Left ventricle myocardium inferior (tissue), 1 donor: ENCODE results near the gene MDGA2. TPM values are rescaled to one million over a fixed set of nuclear protein-coding genes. Genes with fewer than 3 reads are reported as not detected.

ENCODE experiments used
- DNase-seq: peaks from one replicate; pipeline ENCODE4 v3.0.0-alpha.2; 2020
- H3K27ac ChIP-seq: fragments of 200-600 bp; replicated peaks from 2 replicates; pipeline ENCODE4 v1.8.0; 2021
- H3K27me3 ChIP-seq: fragments of 200-600 bp; 2 replicates; pipeline ENCODE4 v1.8.0; 2021; ENCODE audit warnings: low read depth
- H3K36me3 ChIP-seq: fragments of 200-600 bp; 2 replicates; pipeline ENCODE4 v1.8.0; 2021
- H3K4me1 ChIP-seq: fragments of 200-600 bp; 2 replicates; pipeline ENCODE4 v1.8.0; 2021
- H3K4me3 ChIP-seq: fragments of 200-600 bp; 2 replicates; pipeline ENCODE4 v1.8.0; 2021; ENCODE audit warnings: mild to moderate bottlenecking, moderate library complexity
- H3K9me3 ChIP-seq: fragments of 200-600 bp; replicated peaks from 2 replicates; pipeline ENCODE4 v1.8.0; 2021
- intact Hi-C: fragments of 100-400 bp; cut with micrococcal nuclease; formaldehyde crosslinking; loops from one replicate; pipeline ENCODE4 v1.11.0; 2022
- total RNA-seq: library from RNA; stranded (reverse); fragmentation: NEBNext Ultra II Directional; extraction: Animal tissue kit (Norgen Biotek cat#: 25700); gene quantifications from one replicate; pipeline ENCODE4 v1.2.1, GENCODE V29; 2021
- TF ChIP-seq, protein P1 (sequence below): fragments of 200-600 bp; IDR thresholded peaks from 2 replicates; pipeline ENCODE4 v1.8.0; 2021; ENCODE audit warnings: antibody characterized with exemption, mild to moderate bottlenecking, borderline replicate concordance
- donor health status: DM: no; HTN: yes; CAD: no; lungs with severe emphysema.

MDGA2 gene
- total RNA-seq, 1 donor from 2014 or later, result 0.19 TPM

DNA sequence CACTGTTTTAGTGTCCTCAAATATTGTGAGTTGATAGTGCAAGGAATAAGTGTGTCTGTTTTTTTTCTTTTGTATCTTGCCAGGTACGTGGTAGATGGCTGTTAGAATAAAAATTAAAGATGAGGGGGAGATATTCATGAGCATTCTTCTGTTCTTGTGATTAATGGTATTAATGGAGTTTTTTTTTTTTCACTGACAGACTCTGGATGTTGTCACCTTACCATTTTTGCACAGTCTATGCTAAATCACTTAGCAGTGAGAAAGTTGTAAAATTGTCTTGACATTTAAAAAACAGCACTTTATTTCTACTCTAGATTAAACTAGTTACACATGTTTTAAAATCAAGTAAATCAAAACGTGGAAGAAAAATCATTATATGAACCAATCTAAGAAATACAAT is 204.3 kb downstream of the MDGA2 start:
- H3K4me3 ChIP-seq, result no peak overlapping the region
- H3K36me3 ChIP-seq, result no peaks in the 10 kb centered on the region
- H3K9me3 ChIP-seq, result peaks cover 15% of the 10 kb centered on the region
- TF ChIP-seq, protein P1, sequence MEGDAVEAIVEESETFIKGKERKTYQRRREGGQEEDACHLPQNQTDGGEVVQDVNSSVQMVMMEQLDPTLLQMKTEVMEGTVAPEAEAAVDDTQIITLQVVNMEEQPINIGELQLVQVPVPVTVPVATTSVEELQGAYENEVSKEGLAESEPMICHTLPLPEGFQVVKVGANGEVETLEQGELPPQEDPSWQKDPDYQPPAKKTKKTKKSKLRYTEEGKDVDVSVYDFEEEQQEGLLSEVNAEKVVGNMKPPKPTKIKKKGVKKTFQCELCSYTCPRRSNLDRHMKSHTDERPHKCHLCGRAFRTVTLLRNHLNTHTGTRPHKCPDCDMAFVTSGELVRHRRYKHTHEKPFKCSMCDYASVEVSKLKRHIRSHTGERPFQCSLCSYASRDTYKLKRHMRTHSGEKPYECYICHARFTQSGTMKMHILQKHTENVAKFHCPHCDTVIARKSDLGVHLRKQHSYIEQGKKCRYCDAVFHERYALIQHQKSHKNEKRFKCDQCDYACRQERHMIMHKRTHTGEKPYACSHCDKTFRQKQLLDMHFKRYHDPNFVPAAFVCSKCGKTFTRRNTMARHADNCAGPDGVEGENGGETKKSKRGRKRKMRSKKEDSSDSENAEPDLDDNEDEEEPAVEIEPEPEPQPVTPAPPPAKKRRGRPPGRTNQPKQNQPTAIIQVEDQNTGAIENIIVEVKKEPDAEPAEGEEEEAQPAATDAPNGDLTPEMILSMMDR, result no peak
- H3K27me3 ChIP-seq, result no peaks in the 10 kb centered on the region
- H3K27ac ChIP-seq, result no peak overlapping the region
- intact Hi-C loops, result no loop called here
- no peak for DNase-seq
- H3K4me1 ChIP-seq, result no peaks in the 10 kb centered on the region

DNA sequence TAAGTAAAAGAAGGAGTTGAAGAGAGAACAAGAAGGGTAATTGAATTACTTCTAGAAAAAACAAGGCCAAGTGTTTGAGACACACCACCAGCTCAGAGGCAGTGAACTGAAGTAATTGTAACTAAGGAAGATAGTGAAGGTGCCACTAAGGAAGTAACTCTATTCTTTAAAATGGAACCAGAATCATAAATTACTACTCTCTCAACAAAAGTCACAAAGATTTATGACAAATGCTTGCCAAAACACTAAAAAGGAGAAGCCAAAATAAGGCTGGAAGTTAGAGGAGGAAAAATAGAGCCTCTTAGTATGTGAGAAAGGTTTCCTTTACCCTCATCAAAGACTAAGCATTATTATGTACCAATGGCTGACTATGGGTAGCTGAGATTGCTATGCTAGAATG is 208.5 kb downstream of the MDGA2 start:
- Histone ChIP-seq H3K4me1 (no peaks in the 10 kb centered on the region), H3K9me3 (peaks cover 5% of the 10 kb centered on the region), H3K4me3 (no peak overlapping the region), H3K36me3 (no peaks in the 10 kb centered on the region), H3K27ac (no peak overlapping the region), H3K27me3 (no peaks in the 10 kb centered on the region)
- intact Hi-C loops, result no loop called here
- DNase-seq, result no peak
- TF ChIP-seq, protein P1, result no peak

DNA sequence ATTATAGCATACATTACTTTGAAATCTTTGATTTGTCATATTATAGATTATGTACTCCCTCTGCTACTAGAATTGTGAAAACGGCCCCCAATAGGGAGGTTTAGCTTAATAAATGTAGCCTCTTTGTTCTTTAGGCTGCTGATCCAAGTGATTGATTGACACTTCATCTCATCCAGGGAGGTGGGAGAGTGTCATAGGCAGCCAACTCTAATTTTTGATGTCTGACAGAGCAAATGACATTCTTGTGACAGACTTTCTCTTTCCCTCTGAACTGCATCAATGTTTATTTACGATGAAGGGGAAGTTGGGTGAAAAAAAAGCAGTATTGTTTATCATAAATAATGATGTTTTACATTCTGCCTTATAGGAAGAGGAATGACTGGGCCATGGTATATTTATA is 221.4 kb downstream of the MDGA2 start:
- no peaks in the 10 kb centered on the region for H3K4me1 ChIP-seq
- H3K4me3 ChIP-seq, result no peak overlapping the region
- H3K27me3 ChIP-seq, result no peaks in the 10 kb centered on the region
- TF ChIP-seq, protein P1, result no peak
- intact Hi-C loops, result no loop called here
- no peak overlapping the region for H3K27ac ChIP-seq
- no peaks in the 10 kb centered on the region for H3K36me3 ChIP-seq
- no peak for DNase-seq
- H3K9me3 ChIP-seq, result no peaks in the 10 kb centered on the region

DNA sequence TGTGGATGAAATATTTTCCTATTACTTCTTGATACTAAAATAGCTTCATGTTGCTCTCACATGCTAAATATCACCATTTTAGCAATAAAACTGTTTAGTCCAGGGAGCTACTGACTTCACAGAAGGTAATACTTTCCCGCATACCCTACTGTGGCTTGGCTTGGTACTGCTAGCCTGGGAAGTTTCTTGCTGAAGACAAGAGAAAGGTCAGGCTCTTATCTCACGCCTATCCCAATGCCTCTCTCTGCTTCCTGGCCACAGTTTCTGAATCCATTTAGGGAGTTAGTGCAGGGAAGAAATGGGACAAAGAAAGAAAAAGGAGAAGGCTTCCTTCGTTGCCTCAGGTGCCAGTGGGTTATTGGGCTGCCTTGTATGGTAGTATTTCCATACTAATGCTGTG is 228.3 kb downstream of the MDGA2 start:
- H3K4me1 ChIP-seq, result no peaks in the 10 kb centered on the region
- H3K36me3 ChIP-seq, result no peaks in the 10 kb centered on the region
- H3K4me3 ChIP-seq, result no peak overlapping the region
- DNase-seq, result no peak
- no peaks in the 10 kb centered on the region for H3K9me3 ChIP-seq
- H3K27ac ChIP-seq, result no peak overlapping the region
- H3K27me3 ChIP-seq, result no peaks in the 10 kb centered on the region
- intact Hi-C loops, result no loop called here
- TF ChIP-seq, protein P1, result no peak

DNA sequence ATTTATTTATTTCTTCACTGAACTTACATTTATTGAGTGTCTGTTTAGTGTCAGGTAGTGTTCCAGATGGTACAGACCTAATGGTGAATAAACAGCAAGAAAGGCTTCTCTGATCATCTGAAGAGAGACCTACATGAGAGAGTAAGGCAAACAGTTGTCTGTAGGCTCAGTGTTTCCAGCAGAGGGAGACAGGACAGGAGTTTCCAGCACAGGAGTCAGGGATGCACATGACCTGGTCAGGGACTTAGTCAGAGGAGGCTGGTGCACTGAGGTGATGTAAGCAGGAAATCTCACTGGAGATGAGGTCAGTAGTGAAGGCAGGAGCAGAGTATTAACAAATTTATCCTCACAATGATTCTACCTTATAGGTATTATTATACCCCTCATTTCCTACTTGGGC is 233.2 kb downstream of the MDGA2 start:
- no peaks in the 10 kb centered on the region for H3K4me1 ChIP-seq
- TF ChIP-seq, protein P1, result peak; percentile 22
- intact Hi-C loops, result no loop called here
- H3K4me3 ChIP-seq, result no peak overlapping the region
- H3K27me3 ChIP-seq, result no peaks in the 10 kb centered on the region
- no peak overlapping the region for H3K27ac ChIP-seq
- no peaks in the 10 kb centered on the region for H3K9me3 ChIP-seq
- no peak for DNase-seq
- no peaks in the 10 kb centered on the region for H3K36me3 ChIP-seq

DNA sequence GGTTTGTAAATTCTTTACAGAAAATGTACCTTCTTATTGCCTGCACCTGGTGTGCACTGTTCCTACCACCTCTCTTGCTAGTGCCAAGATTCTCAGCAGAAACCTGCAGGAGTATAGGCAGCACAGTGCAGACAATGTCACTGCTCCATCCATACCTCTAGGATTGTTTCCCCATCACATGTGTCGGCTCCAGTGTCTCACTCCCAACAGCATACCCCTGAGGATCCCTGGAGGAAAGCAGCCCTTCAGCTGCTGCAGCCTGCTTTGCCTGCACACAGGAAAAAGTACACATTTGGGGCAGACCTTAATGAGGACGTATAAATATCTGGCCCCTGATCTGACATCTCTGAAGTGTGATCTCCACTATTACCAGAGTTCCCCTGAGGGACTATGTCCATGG is 235.5 kb downstream of the MDGA2 start:
- intact Hi-C loops, result no loop called here
- no peak for DNase-seq
- no peaks in the 10 kb centered on the region for H3K4me1 ChIP-seq
- H3K27ac ChIP-seq, result no peak overlapping the region
- H3K27me3 ChIP-seq, result no peaks in the 10 kb centered on the region
- no peak overlapping the region for H3K4me3 ChIP-seq
- TF ChIP-seq, protein P1, result no peak
- H3K9me3 ChIP-seq, result no peaks in the 10 kb centered on the region
- H3K36me3 ChIP-seq, result no peaks in the 10 kb centered on the region
